Activated T-cell treated with anti-CD3 and anti-CD28 coated beads, Interleukin-2, amount 50 U/mL, for 1 hour (primary cell): ENCODE measurements around the gene HSPA12A.

Source experiments
- DNase-seq: peaks from one replicate; pipeline ENCODE4 v3.0.0-alpha.2; 2020

HSPA12A gene

DNA sequence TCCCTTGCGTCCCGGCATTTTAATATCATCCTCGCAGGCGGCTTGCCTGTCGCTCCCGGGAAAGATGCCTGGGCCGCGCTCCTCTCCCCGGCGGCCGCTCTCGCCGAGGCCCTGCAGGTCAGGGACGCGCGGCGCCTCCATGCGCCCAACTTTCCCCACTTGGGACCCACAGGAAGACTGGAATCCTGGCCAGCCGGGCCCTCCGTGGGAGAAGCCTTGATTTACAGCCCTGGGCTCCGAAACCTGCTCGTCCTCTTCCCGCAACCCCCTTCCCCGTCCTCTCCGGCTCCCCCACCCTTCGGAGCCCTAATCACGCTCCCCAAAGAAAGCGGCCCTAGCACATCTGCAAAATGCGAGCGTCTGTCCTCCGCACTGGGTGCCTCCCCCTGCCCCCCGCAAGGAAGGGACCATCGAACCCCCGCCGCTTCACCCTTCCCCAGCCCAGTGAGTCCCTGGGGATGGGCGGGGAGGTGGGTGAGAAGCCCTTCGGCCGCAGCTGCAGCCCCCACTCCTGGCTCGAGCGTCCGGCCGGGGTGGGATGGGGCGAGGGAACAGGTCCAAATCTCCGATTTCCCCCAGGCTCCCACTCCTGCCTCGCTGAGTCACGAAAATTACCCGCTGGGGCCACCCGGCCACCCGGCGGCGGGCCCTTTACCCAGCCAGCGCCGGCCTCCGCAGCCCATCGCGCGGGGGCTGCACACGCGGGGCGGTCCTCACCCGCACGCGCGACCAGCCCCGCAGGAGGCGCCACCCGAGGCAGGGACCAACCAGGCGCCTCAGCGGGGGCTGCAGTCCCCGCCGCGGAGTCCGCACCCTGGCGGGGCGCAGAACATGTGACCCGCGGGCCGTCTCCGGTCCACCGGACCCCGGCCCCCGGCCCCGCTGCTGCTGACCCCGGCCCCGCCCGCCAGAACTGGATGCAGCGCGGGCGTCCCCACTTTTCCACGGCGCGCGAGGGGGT lies 695 bp downstream of the HSPA12A start:
- DNase-seq = no peak

DNA sequence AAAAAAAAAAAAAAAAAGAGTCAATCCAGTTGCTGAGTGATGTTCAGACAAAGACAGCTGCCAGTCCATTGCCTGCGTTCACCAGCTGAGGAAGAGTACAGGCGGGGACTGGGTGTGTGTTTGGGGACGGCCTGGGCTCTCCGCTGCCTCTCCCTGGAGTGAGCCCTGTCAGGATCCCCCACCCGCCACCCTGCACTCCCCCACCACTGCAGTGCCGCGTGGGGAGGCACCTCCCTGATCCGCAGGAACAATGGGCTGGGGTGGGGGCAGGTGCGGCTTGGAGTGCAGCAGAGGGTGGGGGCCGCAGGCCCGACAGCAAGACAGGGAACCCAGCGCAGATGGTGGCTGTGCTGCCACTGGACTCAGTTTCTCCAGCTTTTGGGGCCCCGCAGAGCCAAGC lies 1.4 kb downstream of the HSPA12A start:
- no peak for DNase-seq

DNA sequence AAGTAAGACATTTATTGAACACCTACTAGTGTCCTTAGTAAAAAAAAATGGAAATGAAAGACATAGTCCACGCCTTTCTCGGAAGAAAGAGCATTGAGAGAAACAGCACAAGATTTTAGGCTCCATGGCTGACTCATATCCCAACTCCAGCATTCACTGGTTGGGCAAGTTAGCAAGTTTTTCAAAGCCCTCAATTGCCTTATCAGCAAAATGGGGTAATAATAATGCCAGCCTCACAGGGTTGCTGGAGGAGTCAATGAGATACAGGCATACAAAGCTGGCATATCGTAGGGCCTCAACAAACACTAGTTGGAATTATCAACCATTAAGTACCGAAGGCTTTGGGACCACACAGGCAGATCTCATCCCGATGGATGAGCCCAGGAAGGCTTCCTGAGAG lies 4.0 kb downstream of the HSPA12A start:
- DNase-seq = no peak

DNA sequence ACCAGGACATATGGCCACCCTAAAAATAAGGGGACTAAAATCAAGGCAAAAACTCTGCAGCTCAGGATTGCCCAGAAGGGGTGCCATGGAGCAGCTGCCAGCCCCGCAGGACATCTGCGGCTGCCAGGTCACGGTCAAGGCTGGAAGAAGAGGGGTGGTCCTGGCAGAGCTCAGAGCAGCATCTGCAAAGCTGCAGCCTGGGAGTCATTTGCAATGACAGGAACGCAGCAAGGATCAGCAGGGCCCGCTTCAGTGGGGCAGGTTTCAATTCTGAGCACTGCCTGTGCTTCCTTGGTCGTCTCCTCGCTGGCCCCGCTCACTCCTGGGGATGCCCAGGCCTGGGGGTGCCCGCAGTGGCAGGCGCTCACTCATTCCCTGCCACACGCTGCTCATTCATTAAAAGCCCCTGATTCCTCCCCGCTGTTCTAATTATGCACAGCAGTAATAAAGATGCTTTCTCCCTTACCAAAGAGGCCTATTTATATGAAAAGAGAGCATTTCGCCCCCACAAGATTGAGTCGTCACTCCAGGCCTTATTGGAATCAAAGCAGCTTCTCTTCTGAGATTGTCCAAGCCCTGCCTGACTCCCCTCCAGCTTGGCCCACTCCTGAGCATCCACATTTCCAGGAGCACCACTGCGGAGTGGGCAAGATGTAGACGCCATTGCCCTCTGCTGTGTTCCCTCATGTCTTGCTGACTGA lies 4.6 kb downstream of the HSPA12A start:
- DNase-seq = no peak

DNA sequence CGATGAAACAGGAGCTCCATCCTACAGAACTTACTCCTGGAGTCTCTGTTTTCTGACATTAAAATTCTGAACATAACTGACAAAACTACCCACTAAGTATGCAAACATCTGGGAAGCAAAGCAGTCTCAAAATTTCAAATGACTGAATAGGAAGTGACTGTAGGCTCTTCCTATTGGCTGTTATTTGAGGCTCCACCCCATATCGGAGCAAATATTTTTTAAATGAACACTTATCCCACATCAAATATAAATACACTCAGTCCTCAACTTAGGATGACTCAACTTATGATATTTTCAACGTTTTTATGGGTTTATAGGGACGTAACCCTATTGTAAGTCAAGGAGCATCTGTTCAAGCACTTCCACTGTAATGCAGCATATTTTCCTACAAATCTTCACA lies 8.8 kb downstream of the HSPA12A start:
- no peak for DNase-seq

DNA sequence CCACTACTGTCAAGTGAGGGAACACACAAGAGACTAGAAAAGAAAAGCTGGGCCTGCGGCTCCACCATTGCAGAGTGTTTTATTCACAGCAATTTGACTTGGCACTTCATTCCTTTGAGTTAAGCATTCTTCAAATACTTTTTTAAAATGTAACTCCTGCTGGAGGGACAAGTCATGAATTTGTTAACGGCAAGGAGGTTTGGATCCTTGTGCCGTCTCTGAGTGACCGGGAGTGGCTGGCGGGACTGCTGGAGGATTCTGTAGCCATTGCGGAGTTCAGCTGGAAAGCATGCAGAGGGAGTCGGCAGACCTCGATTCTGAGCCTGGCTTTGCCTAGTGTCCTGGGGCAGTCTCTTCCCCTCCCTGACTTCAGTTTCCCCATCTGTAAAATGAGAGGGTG lies 9.8 kb downstream of the HSPA12A start:
- DNase-seq = no peak

DNA sequence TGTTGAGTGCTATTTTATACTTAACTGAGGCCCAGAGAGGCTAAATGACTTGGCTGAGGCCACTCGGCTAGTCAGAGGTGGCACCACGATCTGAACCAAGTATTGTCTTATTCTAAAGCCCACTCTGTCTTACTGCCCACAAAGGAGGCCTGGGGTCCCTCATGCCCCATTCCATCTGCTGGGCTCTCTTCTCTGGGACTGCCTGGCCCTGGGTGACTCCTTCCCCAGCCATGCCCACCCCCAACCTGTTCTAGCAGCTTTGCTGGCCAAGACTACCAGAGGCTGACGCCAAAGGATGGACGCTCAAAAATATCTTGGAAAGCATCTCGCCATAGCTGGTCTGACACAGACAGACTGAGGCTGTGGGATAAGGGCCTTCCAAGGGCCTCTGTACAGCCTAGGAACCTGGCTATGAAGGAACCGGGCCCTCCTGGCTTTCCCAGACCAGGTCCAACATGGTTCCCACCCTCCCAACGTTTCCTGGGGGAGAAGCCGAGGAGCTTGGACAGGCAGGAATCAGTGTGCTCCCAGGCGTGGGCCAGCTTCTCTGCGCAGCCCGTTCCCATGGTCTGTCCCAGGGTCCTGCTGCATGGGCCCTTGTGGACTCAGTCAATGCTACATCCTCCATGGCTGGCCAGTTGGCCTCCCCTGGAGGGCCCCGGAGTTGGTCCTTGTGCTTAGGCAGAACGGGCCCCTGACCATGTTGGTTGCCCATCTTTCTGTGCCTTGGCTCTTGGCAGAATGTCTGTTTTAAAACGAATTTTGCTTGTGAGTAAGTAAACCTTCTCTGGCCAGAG lies 11.7 kb downstream of the HSPA12A start:
- DNase-seq = no peak

DNA sequence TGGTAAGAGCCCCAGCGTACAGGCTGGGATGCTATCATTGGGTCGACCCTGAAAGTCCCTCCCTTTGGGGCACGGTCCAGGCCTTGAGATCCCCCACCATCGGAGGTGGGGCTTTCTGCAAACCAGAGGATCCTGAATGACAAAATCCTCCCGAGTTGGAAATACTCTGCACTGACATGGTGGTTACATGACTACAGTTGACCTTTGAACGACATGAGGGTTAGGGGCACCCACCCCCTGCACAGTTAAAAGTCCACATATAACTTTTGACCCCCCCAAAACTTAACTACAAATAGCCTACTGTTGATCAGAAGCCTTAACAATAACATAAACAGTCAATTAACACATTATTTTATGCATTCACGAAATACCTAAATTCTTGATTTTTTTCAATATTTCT lies 13.1 kb downstream of the HSPA12A start:
- DNase-seq = no peak

DNA sequence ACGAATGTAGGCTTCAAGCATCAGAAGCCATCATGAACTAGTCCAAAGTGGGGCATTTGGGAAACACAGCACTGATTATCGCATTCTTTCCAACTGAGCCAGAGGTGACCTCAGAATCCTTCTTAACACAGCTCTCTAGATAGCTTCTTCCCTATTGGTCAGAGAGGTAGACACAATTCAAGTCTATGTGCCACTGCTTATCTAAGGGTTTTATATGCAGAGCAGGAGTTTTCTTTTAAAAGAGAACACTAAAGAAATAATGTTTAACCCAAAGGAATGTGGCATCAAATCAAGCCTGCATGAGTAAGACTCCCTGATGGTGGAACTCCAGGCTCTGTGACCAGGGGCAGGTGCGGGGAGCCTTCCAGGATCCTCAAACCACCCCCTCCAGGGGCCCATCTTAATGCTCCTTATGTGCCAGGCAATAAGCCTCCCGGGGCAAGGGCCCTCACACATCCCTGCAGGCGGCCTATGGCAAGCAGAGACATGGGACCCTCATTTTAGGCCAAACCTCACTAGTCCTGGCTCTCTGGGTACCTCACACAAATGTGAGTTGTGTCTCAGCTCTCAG lies 13.8 kb downstream of the HSPA12A start:
- no peak for DNase-seq

DNA sequence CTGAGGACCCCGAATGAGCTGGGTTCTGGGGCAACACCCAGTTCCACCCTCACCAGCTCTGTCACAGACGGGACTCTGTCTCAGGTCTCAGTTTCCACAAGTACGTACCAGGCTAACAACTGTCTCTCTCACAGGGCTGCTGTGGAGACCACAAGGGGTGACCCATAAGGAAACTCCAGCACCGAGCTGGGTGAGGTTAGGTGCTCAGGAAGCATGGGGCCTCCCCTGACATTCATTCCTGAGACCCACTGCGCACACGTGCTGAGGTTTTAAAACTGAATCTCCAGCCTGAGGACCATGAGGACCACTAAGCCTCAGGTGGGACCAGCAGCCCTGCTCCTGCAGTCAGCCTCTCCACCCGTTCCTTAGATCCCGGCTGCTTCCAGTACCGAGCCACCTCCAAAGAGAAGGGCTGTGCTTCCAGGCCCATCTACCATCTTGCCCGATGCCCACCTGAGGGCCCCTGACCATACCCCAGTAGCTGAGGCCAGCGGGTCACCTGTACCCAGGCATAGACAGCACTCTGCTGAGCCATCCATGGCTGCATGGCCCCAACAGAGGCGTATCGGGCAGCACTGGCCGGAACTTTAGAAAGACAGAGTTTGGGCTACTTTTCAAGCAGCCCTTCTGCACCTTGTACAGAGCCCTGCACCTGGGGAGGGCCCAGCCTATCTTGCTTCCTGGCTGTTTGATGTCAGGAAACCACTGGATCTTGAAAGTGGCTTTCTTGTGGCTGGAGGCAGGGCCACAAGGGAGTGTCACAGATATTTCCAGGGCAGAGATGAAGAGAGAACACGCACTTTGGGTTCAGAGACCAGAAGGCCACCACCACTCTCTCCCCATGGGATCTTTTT lies 18.7 kb downstream of the HSPA12A start:
- peak; percentile 54 for DNase-seq

DNA sequence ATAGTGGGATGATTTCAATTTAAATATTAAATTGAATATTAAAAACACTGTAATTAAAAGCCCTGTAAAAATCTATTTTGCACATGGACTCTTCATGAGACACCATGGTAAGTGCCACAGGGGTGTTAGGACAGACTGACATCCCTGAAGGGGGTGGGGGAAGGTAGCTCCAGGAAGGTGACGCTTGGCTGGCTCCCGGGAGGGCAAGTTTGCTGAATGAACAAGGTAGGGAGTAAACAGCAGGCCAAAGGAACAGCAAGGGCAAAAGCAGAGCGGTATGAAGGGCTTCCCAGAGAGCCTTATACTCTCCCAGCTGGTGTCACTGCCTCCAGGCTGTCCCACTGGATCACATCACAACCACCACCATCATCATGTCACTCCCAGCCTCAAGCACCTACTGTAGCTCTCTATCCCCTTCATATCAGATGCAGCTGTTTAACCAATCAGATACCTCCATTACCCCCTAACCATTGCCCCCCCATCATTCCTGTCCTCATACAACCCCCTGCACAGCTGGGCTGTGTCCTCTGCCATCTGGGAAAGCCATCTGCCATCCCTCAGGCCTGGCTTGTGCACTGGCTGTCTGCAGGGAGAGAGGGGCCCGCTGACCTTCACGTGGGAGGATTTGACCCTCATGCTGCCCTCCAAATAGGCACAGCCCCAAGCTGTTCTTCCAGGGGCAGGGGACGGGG lies 19.5 kb downstream of the HSPA12A start:
- DNase-seq = no peak

DNA sequence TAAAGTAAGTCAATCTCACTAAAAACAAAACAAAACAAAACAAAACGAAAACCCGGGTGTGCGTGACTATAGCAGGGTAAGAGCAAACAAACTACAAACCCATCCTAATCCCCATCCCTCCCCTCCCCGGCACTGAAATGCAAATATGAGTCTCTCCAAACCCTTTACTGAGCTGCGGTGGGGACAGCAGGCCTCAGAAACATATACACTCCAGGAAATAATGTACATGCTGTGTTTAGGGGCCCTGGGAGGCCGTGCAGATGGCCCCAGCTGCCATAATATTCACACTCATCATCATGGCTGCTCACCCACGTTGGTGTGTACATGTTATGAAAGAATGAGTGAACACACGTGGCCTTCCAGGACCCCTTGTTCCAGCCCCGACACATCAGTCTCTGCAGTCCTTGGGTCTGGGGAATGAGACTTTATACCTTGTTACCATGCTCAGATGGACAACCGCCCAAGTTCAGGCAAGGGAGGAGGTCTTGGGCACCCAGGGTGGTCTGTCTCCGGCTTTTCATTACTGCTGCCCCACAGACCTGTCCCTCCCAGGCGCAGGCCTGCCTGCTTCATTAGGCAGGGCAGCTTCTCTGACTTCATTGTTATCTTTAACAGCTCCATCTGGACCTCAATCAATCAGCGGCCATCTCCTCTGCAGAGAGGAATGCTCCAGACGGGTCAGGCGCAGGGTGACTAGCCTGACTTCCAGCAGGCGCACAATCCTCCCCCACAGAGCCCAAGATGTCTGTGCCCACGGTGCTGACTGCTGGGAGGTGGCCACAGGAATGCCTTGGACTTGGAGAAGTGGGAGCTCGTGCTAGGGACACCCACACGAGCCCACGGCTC lies 20.6 kb downstream of the HSPA12A start:
- DNase-seq = no peak

DNA sequence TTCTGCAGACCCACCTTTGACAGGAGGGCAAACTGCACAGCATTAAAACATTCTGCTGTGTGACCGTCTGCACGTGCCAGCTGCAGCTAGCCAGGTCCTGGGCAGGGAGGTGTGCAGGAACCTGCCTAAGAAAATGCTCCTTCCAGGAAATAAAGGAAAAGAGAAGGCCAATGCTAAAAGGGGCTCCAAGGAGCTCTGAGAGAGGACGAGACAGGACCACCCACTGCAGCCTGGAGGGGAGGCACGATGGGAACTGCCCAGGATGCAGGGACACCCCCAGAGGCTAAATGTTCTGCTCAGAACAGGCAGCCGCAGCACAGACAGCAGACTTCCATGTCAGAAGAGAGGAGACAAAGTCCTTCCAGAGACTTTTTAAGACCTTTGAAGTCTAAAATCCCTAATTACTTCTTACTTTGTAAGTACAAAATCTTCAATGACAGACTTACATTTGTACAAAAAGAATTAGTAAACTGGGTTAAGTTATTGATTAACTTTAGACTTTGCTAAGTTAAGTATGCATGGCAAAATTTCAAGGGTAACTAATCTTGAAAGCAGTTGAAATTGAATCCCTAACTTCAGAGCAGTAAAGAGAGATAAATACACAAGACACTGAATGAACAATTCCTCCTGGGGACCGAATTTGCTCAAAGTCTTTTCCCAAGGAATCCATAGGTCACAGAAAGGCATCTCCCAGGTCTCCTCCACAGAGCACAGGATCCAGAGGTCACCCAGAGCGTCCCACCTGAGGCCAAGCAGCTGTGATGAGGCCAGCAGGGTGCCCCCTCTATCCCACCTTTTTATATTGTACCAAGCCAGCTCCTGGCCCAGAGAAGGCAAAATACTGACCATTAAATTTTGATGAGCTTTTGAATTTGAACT lies 21.5 kb downstream of the HSPA12A start:
- no peak for DNase-seq

DNA sequence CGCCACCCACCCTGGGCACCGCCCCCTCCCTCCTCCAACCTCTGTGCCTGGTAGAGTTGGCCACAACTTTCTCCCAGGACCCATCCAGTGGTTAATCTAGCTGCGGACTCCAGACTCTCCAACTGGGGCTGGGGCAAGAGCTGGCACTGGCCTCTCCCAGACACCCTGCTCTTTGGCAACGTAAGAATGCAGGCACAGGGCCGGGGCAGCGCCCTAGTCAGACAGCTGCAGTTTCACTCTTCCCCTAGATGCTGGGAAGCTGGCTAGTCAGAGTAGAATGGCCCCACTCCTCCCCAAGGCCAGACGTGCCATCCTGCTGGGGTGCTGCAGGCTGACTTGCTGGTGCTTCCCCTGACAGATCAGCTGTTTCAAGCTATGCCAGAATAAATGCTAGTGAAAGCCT lies 22.1 kb downstream of the HSPA12A start:
- DNase-seq = no peak

DNA sequence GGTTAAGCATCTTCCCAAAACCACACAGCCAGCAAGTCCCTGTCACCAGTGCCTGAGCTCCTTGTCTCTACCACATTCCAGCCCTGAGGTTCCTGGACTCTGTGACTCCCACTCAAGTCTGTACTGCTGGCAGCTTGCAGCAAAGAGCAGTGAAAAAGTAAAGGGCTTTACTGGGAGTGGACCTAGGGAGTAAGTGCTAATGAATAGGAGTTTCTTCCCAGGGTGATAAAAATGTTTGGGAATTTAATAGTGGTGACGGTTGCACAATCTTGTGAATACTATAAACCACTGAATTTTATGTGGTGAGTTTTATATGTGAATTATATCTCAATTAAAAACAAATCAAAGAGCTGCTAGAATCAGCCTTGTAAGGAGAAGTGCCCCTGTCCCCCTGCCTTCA lies 22.6 kb downstream of the HSPA12A start:
- no peak for DNase-seq

DNA sequence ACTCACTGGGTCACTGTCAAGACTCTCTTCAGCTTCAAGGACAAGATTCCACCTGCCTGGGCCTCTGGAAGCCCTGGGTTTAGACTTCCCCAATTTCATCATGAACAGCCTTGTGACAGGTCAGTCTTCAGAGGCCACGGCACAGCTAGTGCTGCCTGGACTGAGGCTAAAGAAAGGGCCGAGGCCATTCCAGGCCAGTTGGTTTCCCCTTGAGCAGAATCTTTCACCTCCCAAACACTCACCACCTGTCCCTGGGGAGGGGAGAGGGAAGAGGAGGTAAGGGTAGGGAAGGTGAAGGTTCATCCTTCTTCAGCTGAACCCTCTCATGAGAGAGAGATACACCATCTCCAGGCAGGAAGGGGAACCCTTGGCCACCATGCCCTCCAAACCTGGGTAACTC lies 24.3 kb downstream of the HSPA12A start:
- no peak for DNase-seq

DNA sequence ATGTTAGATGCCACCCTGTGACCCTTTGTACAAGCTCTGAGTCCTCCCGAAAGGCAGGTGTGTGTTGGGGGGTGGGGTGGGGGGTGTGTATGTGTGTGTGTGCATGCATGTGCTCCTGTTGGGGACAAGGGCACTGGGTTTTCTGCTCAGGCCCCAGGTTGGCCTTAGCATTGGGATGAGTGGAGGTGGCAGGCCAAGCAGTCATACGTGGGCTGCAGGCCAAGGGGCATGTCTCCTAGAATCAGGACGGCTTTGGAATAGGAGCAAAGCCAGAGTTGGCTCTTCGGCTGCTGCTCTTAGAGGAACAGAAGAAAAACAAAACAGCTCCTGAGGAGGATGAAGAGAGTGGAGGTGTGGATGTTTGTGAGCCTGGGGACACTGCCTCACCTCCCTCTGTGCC lies 26.0 kb downstream of the HSPA12A start:
- no peak for DNase-seq

DNA sequence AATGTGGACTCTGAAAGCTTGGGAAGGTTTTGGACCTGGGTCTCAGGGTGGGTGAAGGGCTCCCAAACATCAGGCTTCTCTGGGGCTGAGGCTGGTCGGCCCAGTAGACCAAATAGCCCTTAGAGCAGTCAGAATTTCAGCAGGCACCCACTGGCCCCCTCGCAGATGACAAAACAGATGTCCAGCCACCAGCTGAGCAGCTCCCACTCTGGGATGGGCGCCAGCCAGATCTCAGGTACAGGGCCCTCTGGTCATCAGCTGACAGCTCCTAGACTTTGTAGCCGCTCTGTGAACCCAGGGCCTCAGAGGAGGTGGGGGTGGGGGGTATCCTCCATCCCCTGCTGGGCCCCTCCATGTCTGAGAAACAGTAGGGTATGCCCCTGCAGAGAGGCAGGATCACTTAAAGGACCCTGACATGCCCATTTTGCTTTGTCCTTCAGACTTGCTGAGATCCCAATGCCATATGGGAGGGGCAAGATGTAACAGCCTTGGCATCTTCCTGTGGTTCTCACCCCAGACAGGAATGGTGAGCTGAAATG lies 26.5 kb downstream of the HSPA12A start:
- DNase-seq = no peak

DNA sequence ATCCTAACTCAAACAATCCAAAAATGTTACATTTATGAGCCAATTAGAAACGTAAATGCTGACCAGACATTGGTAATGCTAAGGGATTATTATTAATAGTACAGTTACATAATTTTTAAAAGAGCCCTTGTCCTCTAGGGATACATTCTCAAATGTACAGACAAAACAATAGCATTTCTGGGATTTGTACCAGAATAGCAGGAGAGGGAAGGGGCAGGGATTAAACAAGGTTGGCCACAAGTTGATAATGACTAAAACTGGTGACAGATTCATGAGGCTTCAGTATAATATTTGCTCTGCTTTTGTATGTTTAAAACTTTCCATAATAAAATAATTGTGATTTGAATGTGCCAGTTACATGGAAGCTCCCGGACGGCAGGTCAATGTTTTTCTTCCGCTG lies 27.0 kb downstream of the HSPA12A start:
- no peak for DNase-seq
